Measurements from ENCODE around the gene AHNAK2.

AHNAK2 gene

DNA sequence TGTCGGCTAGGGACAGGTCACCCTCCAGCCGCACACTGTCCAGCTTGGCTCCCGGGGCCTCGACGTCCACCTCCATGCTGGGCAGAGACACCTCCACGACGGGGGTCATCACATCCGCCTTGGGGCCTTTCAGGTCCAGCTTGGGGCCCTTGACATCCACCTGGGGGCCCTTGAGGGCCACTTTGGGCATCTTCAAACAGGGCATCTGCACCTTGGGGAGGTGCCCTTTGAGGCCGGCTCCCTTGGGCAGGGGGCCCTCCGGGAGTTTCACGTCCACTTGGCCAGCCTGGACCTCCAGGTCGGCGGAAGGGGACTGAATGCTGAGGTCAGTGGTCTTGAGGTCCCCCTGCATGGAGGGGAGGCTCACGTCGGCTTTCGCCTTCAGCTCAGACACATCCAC is 35.6 kb downstream of the AHNAK2 start:
- Histone ChIP-seq H3K27ac (no peak overlapping the region), H3K9me3 (no peaks in the 10 kb centered on the region), H3K27me3 (peaks cover 29% of the 10 kb centered on the region), H3K36me3 (no peaks in the 10 kb centered on the region), H3K4me3 (ENCODE audit: low read depth in 1 of 2, low read length in 1 of 2) (no peak overlapping the region), H3K4me1 (ENCODE audit: control insufficient read depth in 1 of 2, insufficient read depth in 1 of 2, low read depth in 1 of 2, low read length in 1 of 2) (no peaks in the 10 kb centered on the region)
- TF ChIP-seq, protein P1, sequence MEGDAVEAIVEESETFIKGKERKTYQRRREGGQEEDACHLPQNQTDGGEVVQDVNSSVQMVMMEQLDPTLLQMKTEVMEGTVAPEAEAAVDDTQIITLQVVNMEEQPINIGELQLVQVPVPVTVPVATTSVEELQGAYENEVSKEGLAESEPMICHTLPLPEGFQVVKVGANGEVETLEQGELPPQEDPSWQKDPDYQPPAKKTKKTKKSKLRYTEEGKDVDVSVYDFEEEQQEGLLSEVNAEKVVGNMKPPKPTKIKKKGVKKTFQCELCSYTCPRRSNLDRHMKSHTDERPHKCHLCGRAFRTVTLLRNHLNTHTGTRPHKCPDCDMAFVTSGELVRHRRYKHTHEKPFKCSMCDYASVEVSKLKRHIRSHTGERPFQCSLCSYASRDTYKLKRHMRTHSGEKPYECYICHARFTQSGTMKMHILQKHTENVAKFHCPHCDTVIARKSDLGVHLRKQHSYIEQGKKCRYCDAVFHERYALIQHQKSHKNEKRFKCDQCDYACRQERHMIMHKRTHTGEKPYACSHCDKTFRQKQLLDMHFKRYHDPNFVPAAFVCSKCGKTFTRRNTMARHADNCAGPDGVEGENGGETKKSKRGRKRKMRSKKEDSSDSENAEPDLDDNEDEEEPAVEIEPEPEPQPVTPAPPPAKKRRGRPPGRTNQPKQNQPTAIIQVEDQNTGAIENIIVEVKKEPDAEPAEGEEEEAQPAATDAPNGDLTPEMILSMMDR (IDR thresholded peaks at IDR 0.05): no peak

DNA sequence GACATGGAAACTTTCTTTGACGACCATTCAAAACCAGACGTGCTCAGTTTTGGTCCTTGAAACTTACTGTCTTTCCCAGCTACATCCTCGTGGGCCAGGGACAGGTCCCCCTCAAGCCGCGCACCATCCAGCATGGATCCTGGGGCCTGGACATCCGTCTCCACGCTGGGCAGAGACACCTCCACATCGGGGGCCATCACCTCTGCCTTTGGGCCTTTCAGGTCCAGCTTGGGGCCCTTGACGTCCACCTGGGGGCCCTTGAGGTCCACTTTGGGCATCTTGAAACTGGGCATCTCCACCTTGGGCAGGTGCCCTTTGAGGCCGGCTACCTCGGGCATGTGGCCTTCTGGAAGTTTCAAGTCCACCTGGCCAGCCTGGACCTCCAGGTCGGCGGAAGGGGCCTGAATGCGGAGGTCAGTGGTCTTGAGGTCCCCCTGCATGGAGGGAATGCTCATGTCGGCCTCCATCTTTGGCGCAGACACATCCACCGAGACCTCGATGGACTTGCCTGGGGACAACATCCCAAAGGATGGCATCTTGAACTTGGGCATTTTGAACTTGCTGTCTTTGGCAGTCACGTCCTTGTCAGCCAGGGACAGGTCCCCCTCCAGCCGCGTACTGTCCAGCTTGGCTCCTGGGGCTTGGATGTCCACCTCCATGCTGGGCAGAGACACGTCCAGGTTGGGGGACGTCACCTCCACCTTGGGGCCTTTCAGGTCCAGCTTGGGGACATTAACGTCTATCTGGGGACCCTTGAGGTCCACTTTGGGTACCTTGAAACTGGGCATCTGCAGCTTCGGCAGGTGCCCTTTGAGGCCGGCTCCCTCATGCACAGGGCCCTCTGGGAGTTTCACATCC is 36.4 kb downstream of the AHNAK2 start:
- Histone ChIP-seq H3K4me1 (ENCODE audit: control insufficient read depth in 1 of 2, insufficient read depth in 1 of 2, low read depth in 1 of 2, low read length in 1 of 2) (no peaks in the 10 kb centered on the region), H3K9me3 (no peaks in the 10 kb centered on the region), H3K36me3 (no peaks in the 10 kb centered on the region), H3K27me3 (peaks cover 38% of the 10 kb centered on the region), H3K27ac (no peak overlapping the region), H3K4me3 (ENCODE audit: low read depth in 1 of 2, low read length in 1 of 2) (no peak overlapping the region)
- TF ChIP-seq, protein P1 (IDR thresholded peaks at IDR 0.05): no peak

DNA sequence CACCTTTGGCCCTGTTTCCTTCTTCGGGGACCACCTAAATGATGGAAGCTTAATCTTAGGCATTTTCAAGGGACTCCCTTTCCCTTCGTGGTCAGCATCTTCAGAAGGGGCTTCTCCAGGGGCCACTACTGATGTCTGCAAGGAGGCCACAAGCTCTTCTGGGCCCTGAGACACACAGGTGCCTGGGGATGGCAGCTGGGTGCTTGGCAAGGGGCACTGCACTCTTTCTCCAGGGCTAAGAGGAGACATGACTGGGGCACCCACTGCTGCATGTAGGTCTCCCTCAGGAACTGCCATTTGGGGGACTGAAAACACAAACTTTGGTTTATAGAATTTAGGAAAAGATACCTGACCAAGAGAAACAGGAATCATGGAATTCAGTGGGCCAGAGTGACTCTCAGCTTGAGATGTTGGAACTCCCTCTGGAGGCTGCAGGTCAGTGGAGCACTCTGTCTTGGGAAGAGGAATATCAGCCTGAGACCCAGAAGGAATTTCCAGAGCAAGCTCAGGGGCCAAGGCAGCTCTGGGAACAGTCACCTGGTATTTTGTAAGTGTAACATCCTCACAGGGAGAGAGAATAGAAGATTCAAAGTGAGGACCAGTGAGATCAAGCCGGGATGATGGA is 37.5 kb downstream of the AHNAK2 start:
- Histone ChIP-seq H3K27me3 (peaks cover 49% of the 10 kb centered on the region), H3K4me3 (ENCODE audit: low read depth in 1 of 2, low read length in 1 of 2) (no peak overlapping the region), H3K36me3 (no peaks in the 10 kb centered on the region), H3K4me1 (ENCODE audit: control insufficient read depth in 1 of 2, insufficient read depth in 1 of 2, low read depth in 1 of 2, low read length in 1 of 2) (no peaks in the 10 kb centered on the region), H3K27ac (no peak overlapping the region), H3K9me3 (no peaks in the 10 kb centered on the region)
- TF ChIP-seq, protein P1 (IDR thresholded peaks at IDR 0.05): no peak

DNA sequence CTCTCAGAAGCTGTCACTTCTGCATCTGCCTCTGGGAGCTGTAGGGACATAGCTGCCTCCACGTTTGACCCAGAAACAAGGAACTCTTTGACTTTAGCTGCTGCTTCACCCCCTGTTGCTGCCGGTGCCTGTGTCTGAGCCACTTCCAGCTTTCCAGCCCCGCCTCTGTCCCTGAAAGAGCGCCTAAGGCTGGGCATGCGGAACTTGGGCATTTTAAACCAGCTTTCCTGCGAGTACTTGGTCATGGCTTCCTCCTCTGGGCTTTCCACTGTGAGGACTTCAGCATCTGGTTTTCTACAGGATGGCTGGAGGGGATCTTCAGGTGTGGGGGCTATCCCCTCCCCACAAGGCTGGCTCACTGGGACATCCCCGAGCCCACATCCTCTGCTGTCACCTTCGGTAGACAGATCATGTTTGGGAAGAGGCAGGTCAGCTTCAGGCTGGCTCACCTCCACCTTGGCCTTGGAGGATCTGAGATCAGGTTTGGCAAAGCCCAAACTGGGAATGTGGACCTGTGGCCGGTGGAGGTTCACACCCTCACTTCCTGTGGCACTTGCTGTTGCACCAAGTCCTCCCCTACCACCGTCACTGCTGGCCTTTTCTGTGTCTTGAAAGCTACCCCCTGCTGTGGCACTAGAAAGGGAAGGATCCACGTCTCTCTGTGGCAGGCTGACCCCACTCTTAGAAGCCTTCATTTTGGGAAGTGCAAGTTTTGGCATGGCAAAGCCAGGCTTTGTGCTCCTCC is 38.3 kb downstream of the AHNAK2 start:
- Histone ChIP-seq H3K4me3 (ENCODE audit: low read depth in 1 of 2, low read length in 1 of 2) (no peak overlapping the region), H3K36me3 (no peaks in the 10 kb centered on the region), H3K27me3 (peaks cover 57% of the 10 kb centered on the region), H3K4me1 (ENCODE audit: control insufficient read depth in 1 of 2, insufficient read depth in 1 of 2, low read depth in 1 of 2, low read length in 1 of 2) (no peaks in the 10 kb centered on the region), H3K27ac (no peak overlapping the region), H3K9me3 (no peaks in the 10 kb centered on the region)
- TF ChIP-seq, protein P1 (IDR thresholded peaks at IDR 0.05): no peak

DNA sequence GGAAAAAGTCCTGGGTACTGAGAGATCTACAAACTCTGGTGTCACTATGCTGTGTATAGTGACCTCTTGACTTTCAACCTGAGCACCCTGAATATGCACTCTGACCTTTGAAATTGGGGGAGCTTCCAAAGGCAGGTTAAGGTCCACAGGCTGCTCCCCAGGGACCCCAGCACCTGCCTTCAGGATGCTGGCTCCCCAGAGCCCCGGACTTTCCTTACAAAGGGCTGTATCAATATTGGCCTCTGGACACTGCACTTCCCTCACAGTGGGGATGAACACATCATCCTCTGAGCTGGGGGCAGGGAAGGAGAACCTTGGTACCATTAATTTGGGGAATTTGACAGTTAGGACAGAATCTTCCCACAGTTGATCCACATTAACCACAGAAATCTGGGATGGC is 39.2 kb downstream of the AHNAK2 start:
- no peaks in the 10 kb centered on the region for H3K9me3 ChIP-seq
- H3K36me3 ChIP-seq: no peaks in the 10 kb centered on the region
- no peak overlapping the region for H3K27ac ChIP-seq
- peaks cover 66% of the 10 kb centered on the region for H3K27me3 ChIP-seq
- no peaks in the 10 kb centered on the region for H3K4me1 ChIP-seq (ENCODE audit: control insufficient read depth in 1 of 2, insufficient read depth in 1 of 2, low read depth in 1 of 2, low read length in 1 of 2)
- TF ChIP-seq, protein P1 (IDR thresholded peaks at IDR 0.05): no peak
- no peak overlapping the region for H3K4me3 ChIP-seq (ENCODE audit: low read depth in 1 of 2, low read length in 1 of 2)
